Hematopoietic multipotent progenitor cell treated with erythropoietin and hydrocortisone succinate and interleukin-3 and kit ligand, for 6 days (in vitro differentiated cells): ENCODE results near the gene SACM1L.

ENCODE experiments used
- DNase-seq: peaks from one replicate; pipeline ENCODE4 v3.0.0-alpha.2; 2015

The SACM1L gene, protein sequence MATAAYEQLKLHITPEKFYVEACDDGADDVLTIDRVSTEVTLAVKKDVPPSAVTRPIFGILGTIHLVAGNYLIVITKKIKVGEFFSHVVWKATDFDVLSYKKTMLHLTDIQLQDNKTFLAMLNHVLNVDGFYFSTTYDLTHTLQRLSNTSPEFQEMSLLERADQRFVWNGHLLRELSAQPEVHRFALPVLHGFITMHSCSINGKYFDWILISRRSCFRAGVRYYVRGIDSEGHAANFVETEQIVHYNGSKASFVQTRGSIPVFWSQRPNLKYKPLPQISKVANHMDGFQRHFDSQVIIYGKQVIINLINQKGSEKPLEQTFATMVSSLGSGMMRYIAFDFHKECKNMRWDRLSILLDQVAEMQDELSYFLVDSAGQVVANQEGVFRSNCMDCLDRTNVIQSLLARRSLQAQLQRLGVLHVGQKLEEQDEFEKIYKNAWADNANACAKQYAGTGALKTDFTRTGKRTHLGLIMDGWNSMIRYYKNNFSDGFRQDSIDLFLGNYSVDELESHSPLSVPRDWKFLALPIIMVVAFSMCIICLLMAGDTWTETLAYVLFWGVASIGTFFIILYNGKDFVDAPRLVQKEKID

GRCh38 chr3:45688882-45689786 lies at the start of gene SACM1L:
TSS of gene SACM1L (plus strand) at chr3:45689396. CDS start at chr3:45689466, 70 bp downstream.
- peak; percentile 99 for DNase-seq

GRCh38 chr3:45640091-45640507 lies 49.1 kb upstream of the SACM1L start:
- peak; percentile 87 for DNase-seq

- DNase-seq: no peak
Measured at GRCh38 chr3:45640724-45641361, 48.4 kb upstream of the SACM1L start.

DNA sequence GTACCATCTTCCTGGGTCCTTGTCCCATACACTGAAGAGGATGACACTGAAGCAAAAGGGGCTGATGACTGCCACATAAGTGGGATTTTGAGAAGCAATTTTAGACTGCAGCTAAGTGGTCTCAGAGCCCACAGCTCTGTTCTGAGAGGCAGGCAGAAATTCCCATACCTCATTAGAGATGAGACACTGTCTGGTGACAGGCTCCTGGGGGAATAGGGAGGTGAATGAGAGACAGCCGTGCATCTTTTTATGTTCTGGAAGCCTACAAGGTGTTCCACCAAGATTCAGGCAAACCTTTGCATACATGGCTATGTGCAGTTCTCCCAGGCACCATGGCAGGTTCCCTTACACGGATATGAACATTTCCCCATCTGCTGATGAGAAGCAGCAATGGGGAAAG lies 47.4 kb upstream of the SACM1L start:
- no peak for DNase-seq

DNA sequence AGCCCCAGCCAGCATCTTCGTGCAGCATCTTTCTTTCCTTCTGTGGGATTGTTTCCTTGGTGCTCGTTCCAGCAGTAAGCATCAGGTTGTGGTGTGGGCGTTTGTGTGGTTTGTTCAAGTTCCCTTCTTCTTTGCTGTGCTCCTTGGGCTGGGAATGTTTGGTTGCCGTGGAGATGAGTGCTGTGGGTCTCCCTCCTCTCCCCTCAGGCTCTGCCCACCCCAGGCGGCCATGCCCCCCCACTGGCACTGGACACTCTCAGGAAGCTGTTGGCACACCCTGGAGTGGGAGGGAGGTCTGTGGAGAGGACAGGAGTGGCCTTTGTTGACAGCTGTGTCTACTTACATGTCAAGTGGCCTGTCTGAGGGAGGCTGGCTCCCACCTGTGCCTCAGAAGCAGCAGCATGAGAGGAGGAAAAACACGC lies 46.5 kb upstream of the SACM1L start:
- no peak for DNase-seq

DNA sequence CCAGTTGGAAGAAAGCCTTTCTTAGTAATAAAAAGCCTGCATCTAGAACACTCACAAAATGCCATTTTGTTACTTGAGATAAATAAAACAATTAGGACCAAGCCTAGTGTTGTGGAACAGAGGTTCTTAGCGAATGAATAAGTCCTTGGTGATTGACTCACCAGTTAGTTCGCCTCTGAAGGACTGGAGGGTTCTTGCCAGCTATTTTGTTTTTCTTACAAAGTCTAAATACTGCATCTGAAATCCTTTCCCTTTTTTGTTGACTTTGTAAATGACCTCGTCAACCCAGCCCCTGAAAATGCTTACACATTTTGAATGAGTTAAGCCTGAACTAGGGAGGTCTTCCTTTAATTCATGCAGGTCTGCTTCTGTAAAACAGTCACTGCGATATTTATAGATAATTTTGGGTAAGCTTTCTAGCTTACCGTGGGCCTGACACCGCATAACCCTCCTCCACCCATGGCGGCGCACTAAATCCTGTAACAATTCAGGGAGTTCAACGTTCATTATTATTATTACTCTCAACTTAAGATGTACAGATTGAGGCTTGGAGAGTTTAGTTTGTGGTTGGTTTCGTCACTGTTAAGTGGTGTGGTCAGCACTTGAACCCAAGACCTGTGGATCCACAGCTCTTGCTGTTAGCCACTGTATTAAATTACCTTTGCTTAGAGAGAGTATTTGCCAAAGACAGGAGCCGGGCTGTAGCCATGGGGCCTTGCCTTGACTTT lies 45.0 kb upstream of the SACM1L start:
- DNase-seq: no peak

DNA sequence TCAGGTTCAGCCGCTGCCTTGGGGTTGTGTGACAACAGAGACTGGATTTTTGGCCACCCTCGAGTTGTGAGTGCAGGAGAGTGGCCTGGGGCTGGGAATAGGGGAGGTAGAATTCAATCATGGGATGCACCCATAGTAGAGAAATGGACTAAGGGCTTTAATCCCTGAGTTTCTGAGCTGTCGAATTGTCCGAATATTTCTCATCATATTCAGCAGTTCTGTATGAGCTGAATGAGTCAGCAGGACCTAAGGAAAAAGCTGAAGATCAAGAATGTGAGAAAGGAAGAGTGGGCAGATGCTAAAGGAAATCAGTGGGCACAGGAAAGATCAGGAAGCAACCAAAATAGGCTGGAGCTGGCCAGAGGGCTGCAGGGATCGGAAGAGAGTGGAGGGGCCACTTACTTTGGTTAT lies 44.4 kb upstream of the SACM1L start:
- DNase-seq: no peak

- peak; percentile 61 for DNase-seq
Measured at GRCh38 chr3:45646051-45646585, 43.1 kb upstream of the SACM1L start.

GRCh38 chr3:45647148-45647619 lies 42.0 kb upstream of the SACM1L start:
- peak; percentile 75 for DNase-seq

GRCh38 chr3:45653205-45653604 lies 36.0 kb upstream of the SACM1L start:
- DNase-seq: no peak

DNA sequence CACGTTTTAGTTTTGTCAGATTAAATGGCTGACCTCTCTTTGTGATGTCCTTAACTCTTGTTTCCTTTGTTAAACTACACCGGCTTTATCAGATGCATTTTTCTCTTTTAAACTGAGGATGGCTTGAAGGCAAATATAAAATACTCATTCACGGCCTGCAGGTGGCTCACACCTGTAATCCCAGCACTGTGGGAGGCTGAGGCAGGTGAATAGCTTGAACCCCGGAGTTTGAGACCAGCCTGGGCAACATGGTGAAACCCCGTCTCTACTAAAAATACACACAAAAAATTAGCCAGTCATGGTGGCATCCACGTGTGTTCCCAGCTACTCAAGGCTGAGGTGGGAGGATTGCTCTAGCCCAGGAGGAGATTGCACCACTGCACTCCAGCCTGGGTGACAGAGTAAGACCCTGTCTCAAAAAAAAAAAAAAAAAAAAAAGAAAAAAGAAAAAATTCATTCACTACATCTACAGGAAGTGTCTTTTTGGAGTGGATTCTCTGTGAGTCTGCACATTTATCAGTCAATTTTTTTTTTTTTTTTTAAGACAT lies 34.7 kb upstream of the SACM1L start:
- no peak for DNase-seq

- no peak for DNase-seq
Measured at GRCh38 chr3:45655906-45656305, 33.3 kb upstream of the SACM1L start.

GRCh38 chr3:45656575-45657363 lies 32.4 kb upstream of the SACM1L start:
- peak; percentile 95 for DNase-seq

- DNase-seq: no peak
Measured at GRCh38 chr3:45657853-45658252, 31.3 kb upstream of the SACM1L start.

GRCh38 chr3:45659661-45660566 lies 29.3 kb upstream of the SACM1L start:
- DNase-seq: peak; percentile 61

DNA sequence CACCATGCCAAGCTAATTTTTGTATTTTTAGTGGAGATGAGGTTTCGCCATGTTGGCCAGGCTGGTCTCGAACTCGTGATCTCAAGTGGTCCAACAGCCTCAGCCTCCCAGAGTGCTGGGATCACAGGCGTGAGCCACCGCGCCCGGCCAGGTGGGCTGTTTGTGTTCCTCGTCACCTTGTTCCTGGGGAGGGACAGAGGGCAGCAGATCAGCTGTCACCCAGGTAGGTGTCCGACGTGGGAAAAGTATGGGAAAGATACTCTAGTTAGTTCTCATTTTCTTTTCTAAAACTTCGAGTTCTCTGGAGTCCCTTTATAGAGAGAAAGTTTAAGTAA lies 28.7 kb upstream of the SACM1L start:
- no peak for DNase-seq

DNA sequence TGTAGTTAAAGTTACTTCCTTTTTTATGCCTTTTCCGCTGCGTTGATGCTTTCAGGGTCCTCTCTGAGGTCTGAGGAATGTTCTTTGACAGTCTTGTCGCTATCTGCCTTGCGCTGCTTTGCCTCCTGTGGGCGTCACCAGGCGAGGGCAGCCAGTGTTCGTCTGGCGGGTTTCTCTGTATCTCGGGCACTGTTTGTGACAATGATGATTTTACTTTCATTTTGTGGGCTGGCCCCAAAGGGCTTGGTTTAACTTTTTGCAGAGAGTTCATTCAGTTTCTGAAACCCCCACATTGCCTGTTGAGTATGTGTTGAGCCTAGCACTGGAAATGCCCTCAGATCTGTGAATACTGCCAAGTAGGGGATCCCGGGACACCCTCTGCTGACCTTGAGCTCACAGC lies 24.6 kb upstream of the SACM1L start:
- DNase-seq: peak; percentile 93

GRCh38 chr3:45665101-45665572 lies 24.1 kb upstream of the SACM1L start:
- peak; percentile 96 for DNase-seq

GRCh38 chr3:45666757-45667431 lies 22.3 kb upstream of the SACM1L start:
- peak; percentile 68 for DNase-seq
